Neural cell (in vitro differentiated cells): ENCODE results near the gene MECR. TPM values are rescaled to one million over a fixed set of nuclear protein-coding genes. Genes with fewer than 3 reads are reported as not detected.

Experiments
- H2AFZ ChIP-seq: fragments of 200-600, 300-800 bp; sonication (generic), shearing (Covaris generic); 2 replicates; pipeline ENCODE4 v1.6.0; 2014; ENCODE audit warnings: low read depth, mild to moderate bottlenecking, antibody characterized with exemption, low read length, moderate library complexity
- H3F3A ChIP-seq: fragments of 200-600 bp; shearing (Covaris generic); 2 replicates; pipeline ENCODE4 v1.6.1; 2016; ENCODE audit warnings: mild to moderate bottlenecking, moderate library complexity, mixed read lengths, antibody characterized with exemption, low read length; ENCODE audit not compliant: insufficient read depth, poor library complexity, severe bottlenecking
- H3K27ac ChIP-seq: fragments of 200-600, 300-800 bp; sonication (generic), shearing (Covaris generic); 2 replicates; pipeline ENCODE4 v1.5.1; 2014; ENCODE audit warnings: mild to moderate bottlenecking, low read length, moderate library complexity
- H3K27me3 ChIP-seq: fragments of 300-800, 200-600 bp; sonication (generic), shearing (Covaris generic); 2 replicates; pipeline ENCODE4 v1.6.0; 2014; ENCODE audit warnings: mild to moderate bottlenecking, low read depth, low read length, moderate library complexity; ENCODE audit not compliant: insufficient read depth
- H3K36me3 ChIP-seq: fragments of 300-800, 200-600 bp; sonication (generic), shearing (Covaris generic); 2 replicates; pipeline ENCODE4 v1.5.1; 2014; ENCODE audit warnings: mild to moderate bottlenecking, antibody characterized with exemption, low read length, moderate library complexity; ENCODE audit not compliant: insufficient read depth
- H3K4me2 ChIP-seq: fragments of 300-800, 200-600 bp; sonication (generic), shearing (Covaris generic); 2 replicates; pipeline ENCODE4 v1.6.0; 2014; ENCODE audit warnings: mild to moderate bottlenecking, low read length
- H3K4me3 ChIP-seq: fragments of 300-800, 200-600 bp; sonication (generic), shearing (Covaris generic); 2 replicates; pipeline ENCODE4 v1.5.1; 2014; ENCODE audit warnings: mild to moderate bottlenecking, low read length, moderate library complexity
- H3K79me2 ChIP-seq: fragments of 200-600 bp; shearing (Covaris generic); replicated peaks from 2 replicates; pipeline ENCODE4 v1.6.0; 2014; ENCODE audit warnings: mild to moderate bottlenecking, low read length, moderate library complexity; ENCODE audit not compliant: insufficient read depth
- H3K9ac ChIP-seq: fragments of 300-800, 200-600 bp; sonication (generic), shearing (Covaris generic); 2 replicates; pipeline ENCODE4 v1.6.1; 2016; ENCODE audit warnings: mild to moderate bottlenecking, low read length, mixed read lengths
- H3K9me2 ChIP-seq: fragments of 200-600 bp; shearing (Covaris generic); 2 replicates; pipeline ENCODE4 v1.6.1; 2016; ENCODE audit warnings: mild to moderate bottlenecking, low read length, mixed read lengths; ENCODE audit not compliant: insufficient read depth
- H3K9me3 ChIP-seq: fragments of 200-600, 300-800 bp; sonication (generic), shearing (Covaris generic); 2 replicates; pipeline ENCODE4 v1.6.1; 2016; ENCODE audit warnings: mild to moderate bottlenecking, mixed run types, low read length, moderate library complexity, mixed read lengths
- H4K20me1 ChIP-seq: fragments of 200-600 bp; shearing (Covaris generic); 2 replicates; pipeline ENCODE4 v1.6.1; 2016; ENCODE audit warnings: mild to moderate bottlenecking, mixed run types; ENCODE audit not compliant: insufficient read depth
- CTCF ChIP-seq: fragments of 450-650 bp; IDR thresholded peaks from 2 replicates; pipeline ENCODE4 v1.5.1; 2014; ENCODE audit warnings: antibody characterized with exemption, mild to moderate bottlenecking, moderate library complexity; ENCODE audit not compliant: poor library complexity, severe bottlenecking
- EP300 ChIP-seq: fragments of 450-650 bp; conservative IDR thresholded peaks from 2 replicates; pipeline ENCODE4 v1.6.1; 2014; ENCODE audit warnings: antibody characterized with exemption, mild to moderate bottlenecking, moderate library complexity; ENCODE audit not compliant: poor library complexity, severe bottlenecking
- EZH2 ChIP-seq: fragments of 200-600, 300-800 bp; shearing (Covaris generic), sonication (generic); IDR thresholded peaks from 2 replicates; pipeline ENCODE4 v1.6.1; 2014; ENCODE audit warnings: antibody characterized with exemption, low read length, borderline replicate concordance, mild to moderate bottlenecking; ENCODE audit not compliant: insufficient read depth, poor library complexity, severe bottlenecking
- MXI1 ChIP-seq: fragments of 450-650 bp; conservative IDR thresholded peaks from 2 replicates; pipeline ENCODE4 v1.6.1; 2014; ENCODE audit warnings: antibody characterized with exemption, mild to moderate bottlenecking; ENCODE audit not compliant: poor library complexity, severe bottlenecking
- POLR2AphosphoS5 ChIP-seq: IDR thresholded peaks from 2 replicates; pipeline ENCODE4 v1.6.1; 2012
- RAD21 ChIP-seq: fragments of 450-650 bp; conservative IDR thresholded peaks from 2 replicates; pipeline ENCODE4 v1.6.1; 2014; ENCODE audit warnings: antibody characterized with exemption, mild to moderate bottlenecking, moderate library complexity
- REST ChIP-seq: IDR thresholded peaks from 2 replicates; pipeline ENCODE4 v1.6.1; 2012; ENCODE audit warnings: borderline replicate concordance
- SMC3 ChIP-seq: fragments of 450-650 bp; conservative IDR thresholded peaks from 2 replicates; pipeline ENCODE4 v1.6.1; 2014; ENCODE audit warnings: antibody characterized with exemption, mild to moderate bottlenecking, moderate library complexity; ENCODE audit not compliant: poor library complexity
- TAF1 ChIP-seq: IDR thresholded peaks from 2 replicates; pipeline ENCODE4 v1.6.1; 2012; ENCODE audit warnings: low read depth
- polyA plus RNA-seq: library from polyadenylated mRNA; depleted of rRNA; stranded (reverse); fragments of >200 nt; gene quantifications from 2 replicates; pipeline ENCODE4 v1.2.3, GENCODE V29; 2014

MECR gene
- polyA plus RNA-seq, 1 donor from 2014 or later, result 14.0 TPM

- Histone ChIP-seq H3K4me2 (peak within 1 kb of the TSS; percentile 87), H3K9ac (peak within 1 kb of the TSS; percentile 100), H3F3A (no peaks in the 10 kb centered on the region), H3K27ac (peak within 1 kb of the TSS; percentile 100), H3K9me2 (no peaks in the 10 kb centered on the region), H3K4me3 (peak within 1 kb of the TSS; percentile 87), H4K20me1 (peaks cover 10% of the 10 kb centered on the region), H3K9me3 (no peaks in the 10 kb centered on the region), H2AFZ (peak within 1 kb of the TSS; percentile 92), H3K79me2 (peaks cover 44% of the 10 kb centered on the region), H3K27me3 (no peaks in the 10 kb centered on the region), H3K36me3 (no peaks in the 10 kb centered on the region)
- TF ChIP-seq CTCF, result peak; percentile 92
- peak; percentile 67 for TF ChIP-seq EP300
- TF ChIP-seq EZH2, result no peak
- peak; percentile 55 for TF ChIP-seq SMC3
- TF ChIP-seq RAD21, result peak; percentile 53
- TF ChIP-seq MXI1, result peak; percentile 75
- peak; percentile 90 for TF ChIP-seq POLR2AphosphoS5
- TF ChIP-seq REST, result peak; percentile 57
- TF ChIP-seq TAF1, result peak; percentile 55
Observed at GRCh38 chr1:29181413-29182225, 49.1 kb downstream of the MECR start, which contains the start of gene SRSF4. Gene SRSF4 (minus strand): TSS chr1:29181900. CDS start chr1:29181752, 148 bp downstream.

- H3K4me3 ChIP-seq, result peak overlapping the region; percentile 87
- H2AFZ ChIP-seq, result peak overlapping the region; percentile 92
- TF ChIP-seq EP300 (no peak), POLR2AphosphoS5 (no peak), EZH2 (no peak), REST (no peak), TAF1 (no peak), SMC3 (no peak), MXI1 (no peak), CTCF (no peak), RAD21 (no peak)
- peaks cover 51% of the 10 kb centered on the region for H3K79me2 ChIP-seq
- H3K9me3 ChIP-seq, result no peaks in the 10 kb centered on the region
- H3K9ac ChIP-seq, result peak overlapping the region; percentile 100
- H4K20me1 ChIP-seq, result peaks cover 10% of the 10 kb centered on the region
- no peaks in the 10 kb centered on the region for H3K9me2 ChIP-seq
- peak overlapping the region; percentile 87 for H3K4me2 ChIP-seq
- no peaks in the 10 kb centered on the region for H3K27me3 ChIP-seq
- H3K36me3 ChIP-seq, result no peaks in the 10 kb centered on the region
- H3K27ac ChIP-seq, result peak overlapping the region; percentile 100
- H3F3A ChIP-seq, result no peaks in the 10 kb centered on the region
Observed at GRCh38 chr1:29180497-29181412, 50.0 kb downstream of the MECR start.
